GM21825 (cell line): Measurements from ENCODE around the gene ITGA3.

ENCODE experiments used
- ATAC-seq: cut with Tn5 transposase; IDR thresholded peaks from one replicate; pipeline ENCODE4 v1.9.1; 2021; ENCODE audit warnings: mild to moderate bottlenecking, moderate library complexity; ENCODE audit not compliant: unreplicated experiment

The ITGA3 gene

DNA sequence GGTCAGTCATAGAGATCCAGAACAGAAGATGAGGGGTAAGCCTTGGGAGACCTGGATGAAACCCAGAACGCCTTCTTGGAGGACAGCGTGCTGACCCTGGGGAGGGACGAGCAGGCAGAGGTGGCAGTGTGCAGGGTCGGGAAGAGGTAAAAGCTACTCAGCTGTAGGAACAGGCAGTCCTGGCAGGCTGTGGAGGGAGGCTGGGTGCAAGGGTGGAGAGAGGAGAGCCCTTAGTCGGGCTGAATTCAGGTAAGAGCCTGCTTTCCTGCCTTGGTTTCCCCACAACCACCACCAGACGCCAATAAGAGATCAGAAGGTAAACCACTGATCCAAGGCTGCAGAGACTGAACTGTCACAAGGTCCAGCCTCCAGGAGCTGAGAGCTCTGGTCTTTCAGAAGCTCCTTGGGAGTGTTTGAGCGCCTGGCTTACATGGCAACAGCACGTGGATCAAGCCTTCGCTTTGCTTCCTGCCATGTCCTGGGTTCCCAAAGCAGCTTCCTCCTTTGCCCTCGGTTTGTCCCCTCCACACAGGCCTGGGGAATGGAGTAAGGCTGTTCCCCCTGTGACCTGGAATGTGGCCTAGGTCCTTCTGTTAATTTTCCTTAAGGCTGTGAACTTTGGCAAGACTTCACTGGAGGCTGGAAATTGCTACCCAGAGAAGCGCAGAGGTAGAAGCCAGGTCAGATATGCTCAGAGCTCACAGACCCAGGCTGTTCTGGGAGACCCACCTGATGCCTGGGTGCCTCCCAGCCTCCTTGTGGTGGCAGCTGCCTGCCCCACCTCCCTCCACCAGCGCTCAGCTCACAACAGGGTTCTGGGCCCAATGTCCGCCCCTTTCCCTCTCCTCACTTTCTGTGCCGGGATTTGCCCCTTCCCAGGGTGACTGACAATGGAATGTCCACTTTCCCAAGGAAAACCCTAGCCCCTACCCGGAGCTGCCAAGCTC is 35.3 kb downstream of the ITGA3 start:
- ATAC-seq = no peak

DNA sequence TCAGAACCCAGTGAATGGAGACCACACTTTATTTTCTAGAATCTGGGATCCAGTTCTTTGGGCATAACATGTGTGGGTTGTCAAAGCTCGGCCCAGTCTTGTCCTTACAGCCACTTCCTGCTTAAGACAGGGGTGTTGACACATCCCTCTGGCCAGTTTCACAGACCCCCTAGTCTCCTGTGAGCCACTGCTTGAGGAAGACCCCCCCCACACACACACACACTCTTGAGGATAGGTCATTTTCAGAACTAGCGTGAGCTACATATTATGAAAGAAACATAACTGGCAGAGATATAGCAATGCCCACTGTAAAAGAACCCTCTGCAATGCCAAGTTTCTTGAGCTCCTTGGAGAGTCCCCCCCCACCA is 36.0 kb downstream of the ITGA3 start:
- no peak for ATAC-seq

DNA sequence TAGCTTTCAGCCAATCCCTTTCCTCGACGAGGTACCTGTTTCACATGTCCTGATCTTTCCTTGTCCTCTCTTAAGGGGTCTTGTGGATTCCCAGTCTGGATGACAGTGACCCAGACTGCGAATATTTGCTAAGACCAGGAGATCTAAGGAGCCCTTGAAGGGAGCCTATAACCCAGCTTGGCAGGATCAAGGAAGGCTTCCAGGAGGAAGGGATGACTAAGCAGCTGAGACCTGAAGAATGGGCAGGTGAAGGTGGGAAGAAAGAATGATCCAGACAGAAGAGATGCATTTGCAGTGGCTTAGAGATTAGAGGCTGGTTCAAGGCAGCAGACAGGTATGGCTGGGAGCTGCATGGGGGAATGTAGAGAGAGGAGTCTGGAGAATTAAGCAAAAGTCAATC is 37.3 kb downstream of the ITGA3 start:
- ATAC-seq = no peak

DNA sequence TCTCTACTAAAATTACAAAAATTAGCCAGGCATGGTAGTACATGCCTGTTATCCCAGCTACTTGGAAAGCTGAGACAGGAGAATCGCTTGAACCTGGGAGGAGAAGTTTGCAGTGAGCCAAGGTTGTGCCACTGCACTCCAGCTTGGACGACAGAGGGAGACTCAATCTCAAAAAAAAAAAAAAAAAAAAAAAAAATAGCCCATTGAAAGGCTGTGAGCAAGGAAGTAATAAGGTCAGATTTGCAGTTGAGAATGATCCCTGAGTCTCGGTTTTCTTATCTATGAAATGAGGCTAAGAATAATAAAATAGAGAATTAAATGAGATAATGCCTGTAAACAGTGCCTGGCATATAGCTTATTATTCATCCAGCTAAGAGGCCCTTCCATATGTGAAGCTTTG is 37.9 kb downstream of the ITGA3 start:
- ATAC-seq = no peak

DNA sequence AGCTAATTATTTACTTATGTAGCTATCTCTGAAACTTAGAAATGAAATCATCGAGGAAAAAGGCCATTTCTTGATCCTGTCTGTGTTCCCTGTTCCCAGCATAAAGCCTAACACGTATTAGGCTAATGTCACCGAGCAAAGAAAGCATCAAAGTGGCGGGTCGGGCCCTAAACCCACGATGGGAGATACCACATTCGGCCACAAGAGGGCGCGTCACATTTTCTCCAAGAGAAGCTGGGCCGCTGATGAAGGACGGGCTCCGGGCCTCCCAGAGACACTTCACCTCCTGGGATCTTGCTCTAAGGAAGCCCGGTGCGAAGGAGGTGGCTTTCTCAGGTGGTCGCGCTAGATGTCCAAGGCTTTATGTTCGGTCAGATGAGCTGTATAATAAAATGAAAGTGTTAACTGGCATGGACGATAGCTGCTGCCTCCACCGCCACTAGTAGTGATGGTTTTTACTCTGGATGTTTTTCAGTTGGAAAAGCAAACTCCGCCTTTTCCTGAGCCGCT is 38.4 kb downstream of the ITGA3 start:
- no peak for ATAC-seq

DNA sequence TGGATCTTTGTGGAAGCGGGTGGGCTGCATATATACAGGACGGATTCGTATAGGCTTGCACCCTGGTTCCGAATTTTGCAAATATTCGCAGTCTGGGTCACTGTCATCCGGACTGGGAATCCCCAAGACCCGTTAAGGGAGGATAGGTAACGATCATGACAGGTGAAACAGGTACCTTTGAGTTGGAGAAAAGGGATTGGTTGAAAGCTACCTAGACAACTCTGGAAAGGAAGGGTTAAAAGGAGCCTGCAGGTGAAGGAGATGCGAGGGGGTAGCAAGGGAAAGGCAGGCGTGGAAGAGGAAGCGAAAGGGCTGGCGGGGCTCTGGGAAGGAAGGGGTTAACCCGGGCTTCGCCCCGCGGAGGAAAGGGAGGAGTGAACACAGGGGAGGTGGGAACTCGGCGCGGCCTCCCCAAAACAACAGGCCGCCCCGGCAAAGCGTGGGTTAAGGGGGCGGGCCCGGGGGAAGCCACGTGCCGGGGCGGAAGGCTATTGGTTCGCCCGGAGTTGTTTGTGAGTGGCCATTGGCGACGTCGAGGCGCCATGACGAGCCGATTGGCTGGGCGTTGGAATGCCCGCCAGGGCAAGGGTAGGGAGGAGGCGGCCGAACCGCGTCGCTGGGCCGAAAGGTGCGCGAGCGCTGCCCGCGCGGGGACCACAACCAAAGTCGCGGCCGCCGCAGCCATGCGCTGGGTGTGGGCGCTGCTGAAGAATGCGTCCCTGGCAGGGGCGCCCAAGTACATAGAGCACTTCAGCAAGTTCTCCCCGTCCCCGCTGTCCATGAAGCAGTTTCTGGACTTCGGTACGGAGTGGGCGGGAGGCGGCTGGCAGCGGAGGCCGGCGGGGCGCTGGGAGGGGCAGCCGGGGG is 39.1 kb downstream of the ITGA3 start, which contains the start of gene PDK2:
Gene PDK2 (plus strand): TSS at position 599 of the 867 bp plus-strand sequence. CDS start 85 bp downstream, at position 684.
- peak; percentile 73 for ATAC-seq

DNA sequence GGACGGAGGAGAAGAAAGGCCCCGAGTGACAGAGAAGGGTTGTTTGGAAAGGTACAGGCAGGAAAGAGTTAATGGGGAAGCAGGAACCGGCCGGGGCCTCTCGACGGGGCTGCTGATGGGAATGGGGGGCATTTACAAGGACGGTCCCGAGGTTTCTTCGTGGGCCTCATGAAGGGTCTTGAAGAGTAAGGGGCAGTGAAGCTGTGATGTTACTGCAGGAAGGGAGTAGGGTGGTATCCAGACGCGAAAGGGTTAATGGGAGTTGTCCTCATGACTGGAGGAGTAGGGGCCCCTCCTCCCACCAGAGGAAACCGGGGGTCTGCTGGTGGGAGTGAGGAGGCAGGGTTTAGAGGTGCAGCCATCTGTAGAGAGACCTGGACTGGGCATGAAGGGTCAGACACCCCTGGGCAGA is 39.7 kb downstream of the ITGA3 start:
- no peak for ATAC-seq

DNA sequence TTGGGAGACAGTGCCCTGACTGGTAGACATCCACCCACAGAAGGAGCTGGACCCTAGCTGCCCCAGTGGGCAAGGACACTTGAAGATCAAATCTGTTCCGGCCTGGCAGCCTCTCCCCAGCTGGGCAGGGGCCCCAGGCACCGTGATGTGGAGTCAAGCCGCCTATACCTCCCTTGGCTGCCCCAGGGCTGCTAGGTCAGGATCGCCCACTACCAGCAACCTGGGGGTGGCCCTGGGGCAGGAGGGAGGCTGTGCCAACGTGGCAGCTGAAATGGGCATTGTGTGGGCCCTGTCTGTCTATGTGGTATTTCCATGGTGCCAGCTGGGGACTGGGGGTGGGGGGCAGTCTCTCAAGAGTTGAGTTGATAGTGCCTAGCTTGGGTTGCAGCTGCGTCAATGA is 40.2 kb downstream of the ITGA3 start:
- no peak for ATAC-seq

DNA sequence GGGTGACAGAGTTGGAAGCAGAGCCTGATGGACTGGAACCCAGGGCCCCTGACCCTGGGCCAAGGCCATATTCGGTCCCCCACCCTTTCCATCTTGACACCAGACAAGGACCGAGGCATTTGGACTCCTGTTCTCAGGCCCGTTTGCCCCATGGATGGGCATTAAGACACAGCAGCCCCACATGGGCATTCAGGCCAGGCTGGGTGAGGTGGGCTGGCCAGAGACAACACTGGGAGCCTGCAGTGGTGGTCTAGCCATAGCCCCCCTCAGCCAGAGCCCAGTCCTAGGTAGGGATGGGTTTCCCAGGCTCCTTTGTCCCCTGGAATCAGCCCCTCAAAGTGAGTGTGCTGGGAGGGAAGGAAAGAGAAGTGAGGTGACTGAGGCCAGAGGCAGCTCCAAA is 40.8 kb downstream of the ITGA3 start:
- ATAC-seq = no peak

DNA sequence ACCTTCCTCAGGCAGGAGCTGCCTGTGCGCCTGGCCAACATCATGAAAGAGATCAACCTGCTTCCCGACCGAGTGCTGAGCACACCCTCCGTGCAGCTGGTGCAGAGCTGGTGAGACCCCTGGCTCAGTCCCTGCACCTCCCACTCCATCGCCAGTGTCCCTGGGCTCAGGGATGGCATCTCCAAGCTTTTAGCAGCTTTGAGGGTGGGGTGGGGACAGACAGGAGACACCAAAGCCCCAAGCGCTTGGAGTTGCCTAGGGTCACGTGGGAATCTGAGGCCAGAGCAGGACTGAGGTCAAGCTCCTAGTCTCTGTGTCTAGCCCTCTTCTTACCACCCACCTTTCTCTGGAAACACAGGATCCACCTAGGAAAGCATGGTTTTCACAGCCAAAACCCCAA is 41.5 kb downstream of the ITGA3 start:
- ATAC-seq = no peak

DNA sequence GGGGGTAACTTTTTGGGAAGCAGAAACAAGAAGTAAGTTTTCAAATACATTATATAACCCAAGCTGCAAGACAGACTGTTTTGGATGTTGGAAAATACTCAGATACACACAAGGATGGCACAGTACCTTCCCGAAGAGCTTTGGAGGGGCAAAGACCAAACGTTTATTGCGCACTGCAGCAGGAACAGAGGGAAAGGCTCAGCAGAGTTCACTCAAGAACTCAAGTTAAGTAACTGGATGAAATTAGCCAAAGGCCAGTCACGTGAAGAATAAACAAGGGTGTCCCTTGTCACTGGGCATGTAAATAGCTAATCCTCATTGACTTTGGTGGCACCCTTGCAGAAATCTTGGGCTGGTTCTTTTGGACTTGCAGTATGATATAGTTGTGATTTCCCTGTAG is 42.0 kb downstream of the ITGA3 start:
- no peak for ATAC-seq

DNA sequence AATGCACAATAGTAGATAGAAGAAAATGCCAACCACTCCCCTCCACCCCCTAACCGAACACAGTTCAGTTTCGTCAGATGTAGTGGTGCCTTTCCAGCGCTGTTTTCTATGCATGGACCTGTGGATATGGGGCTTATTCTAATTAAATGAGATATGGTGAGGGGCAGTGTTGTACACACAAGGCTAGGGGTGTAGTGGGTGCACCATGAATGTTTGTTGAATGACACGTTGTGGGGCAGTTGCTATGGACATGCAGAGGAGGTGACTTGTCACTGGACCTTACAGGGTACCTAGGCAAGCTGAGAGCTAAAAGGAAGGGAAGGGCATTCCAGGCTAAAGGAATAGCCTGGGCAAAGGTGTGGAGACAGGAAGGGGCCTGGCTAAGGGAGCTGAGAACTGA is 42.7 kb downstream of the ITGA3 start:
- no peak for ATAC-seq

DNA sequence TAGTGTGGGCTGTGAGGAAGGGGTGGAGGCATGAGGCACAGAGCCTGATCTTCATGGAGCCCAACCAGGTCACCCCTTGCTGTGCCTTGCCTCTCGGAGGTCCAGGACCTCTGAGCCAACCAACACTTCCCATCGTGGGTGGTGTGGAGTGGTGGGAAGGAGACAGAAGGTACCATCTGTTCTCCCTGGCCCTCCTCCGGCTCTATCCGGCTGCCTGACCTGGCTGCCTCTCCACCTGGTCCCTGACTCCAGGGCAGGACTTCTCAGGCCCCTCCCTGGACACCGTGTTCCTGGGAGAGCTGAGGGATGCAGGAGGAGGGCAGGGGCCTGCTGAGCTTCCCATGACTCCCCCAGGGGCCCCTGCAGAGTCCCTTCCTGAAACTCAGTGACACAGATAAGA is 43.1 kb downstream of the ITGA3 start:
- ATAC-seq = no peak

DNA sequence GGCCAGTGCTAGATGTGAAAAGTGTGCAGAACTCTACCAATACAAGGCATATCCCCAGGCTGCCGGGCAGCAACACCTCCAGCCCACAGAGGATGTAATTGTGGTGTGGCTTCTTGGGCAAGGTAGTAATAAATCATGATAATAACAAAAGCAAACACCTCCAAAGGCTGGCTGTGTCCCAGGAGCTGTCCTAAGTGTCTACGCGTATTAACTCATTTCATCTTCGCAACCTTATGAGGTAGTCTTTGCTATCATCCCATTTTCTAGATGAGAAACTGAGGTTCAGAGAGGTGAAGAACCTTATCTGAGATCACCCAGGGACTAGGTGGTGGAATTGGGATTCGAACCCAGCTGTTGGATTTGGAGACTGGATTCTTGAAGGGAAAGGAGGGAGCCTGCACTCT is 44.6 kb downstream of the ITGA3 start:
- no peak for ATAC-seq

DNA sequence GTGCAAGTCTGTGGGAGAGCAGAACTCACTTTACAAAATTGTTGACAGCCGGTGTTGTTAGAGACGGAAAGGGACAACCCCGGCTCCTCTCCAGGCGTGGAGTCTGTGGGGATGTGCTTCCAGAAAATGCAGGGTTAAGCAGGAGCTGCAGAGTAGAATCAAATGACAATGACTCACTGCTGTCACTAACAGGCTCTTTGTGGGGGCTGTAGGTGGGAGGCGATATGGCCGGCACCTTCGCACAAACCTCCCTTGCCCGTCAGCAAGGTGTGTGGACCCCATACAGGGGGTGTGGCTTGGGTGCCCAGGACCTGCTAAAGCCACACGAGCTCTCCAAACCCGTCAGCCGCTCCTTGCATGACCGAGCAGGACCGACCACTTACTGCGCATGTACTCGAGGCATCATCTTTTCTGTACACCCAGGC is 45.0 kb downstream of the ITGA3 start:
- ATAC-seq = no peak

DNA sequence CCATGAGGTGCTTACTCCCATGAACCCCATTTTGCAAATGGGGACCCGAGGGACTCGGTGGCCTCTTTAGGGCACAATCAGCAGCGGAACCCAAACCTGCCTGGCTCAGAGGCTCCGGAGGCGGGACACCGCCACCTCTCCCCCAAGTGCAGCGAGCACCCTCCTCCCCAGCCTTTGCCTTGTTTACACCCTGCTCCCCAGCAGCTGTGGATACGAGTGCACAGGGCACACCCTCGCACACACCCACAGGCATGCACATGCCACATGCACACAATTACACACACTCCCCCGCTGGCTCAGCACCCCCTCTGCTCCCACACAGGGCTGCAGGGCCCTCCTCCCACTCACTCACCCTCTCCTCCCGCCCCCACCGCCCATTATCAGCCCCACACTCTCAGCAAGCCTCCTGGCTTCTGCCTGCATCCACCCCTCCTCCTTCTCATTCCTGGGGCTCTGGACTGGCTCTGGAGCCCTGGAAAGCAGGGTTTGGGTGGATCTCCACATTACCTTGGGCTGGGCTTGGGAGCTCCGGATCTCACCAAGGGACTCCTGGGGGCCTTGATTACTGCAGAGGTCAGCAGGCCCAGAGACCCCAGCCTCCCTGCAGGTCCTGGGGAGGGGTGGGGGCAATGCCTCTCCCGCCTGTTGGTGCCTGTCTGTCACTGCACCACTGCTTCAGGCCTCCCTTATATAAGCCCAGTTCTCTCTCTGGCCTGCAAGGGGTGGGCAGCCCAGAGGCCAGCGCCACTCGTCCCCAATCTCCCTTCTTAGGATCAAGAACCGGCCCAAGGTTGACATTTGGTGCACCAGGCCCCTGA is 45.6 kb downstream of the ITGA3 start:
- ATAC-seq = no peak

DNA sequence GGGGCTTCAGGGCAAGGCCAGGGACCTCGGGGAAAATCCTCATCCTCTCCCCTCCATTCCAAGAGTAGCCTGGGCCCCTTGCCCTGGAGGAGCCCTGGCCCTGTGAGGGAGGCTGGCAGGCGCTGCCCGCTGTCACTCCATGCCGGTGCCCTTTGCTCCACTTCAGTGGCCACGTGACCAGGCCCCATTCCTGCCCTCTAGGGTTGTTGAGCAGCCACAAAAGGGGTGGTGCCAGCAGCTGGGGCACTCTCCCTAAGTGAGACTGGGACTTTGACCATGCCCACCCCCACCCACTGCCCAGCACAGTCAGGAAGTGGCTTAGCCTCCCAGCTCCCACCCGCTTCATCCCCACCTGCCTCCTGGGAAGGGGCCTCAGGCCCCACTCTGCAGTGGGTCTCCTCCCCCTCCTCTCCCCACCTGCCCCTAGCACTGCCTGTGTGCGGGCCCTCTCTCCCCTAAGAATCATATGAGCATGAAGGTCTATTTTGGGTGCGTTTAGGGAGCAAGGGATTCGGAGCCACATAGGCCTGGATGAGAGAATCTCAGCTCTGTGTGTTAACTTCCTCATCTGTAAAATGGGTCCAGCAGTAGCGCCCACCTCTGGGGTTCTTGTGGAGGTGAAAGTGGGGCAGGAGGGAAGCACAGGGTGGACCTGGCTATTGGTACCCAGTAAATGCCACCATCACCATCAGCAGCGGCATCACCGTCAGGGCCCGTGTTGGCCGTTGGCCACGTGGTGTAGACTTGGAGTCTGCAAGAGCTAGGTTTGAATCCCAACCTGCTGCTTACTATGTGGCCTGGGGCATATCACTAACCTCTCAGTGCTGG is 46.5 kb downstream of the ITGA3 start:
- ATAC-seq = no peak

DNA sequence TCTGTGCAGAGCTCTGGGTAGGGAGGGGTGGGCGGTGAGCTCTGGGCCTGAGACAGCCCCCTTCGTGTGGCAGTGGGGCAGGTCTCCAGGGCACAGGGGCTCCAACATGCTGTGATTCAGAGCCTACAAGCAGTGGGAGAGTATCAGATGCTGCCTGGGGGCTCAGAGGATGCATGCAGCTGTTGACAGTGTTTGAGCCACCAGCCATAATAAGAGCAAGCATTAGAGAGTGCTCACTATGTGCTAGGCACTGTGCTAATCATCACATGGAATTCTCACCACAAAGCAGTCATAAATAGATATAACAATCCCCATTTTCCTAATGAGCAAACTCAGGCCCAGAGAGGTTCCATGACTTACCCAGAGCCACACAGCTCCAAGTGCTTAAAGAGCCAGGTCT is 47.3 kb downstream of the ITGA3 start:
- ATAC-seq = no peak

DNA sequence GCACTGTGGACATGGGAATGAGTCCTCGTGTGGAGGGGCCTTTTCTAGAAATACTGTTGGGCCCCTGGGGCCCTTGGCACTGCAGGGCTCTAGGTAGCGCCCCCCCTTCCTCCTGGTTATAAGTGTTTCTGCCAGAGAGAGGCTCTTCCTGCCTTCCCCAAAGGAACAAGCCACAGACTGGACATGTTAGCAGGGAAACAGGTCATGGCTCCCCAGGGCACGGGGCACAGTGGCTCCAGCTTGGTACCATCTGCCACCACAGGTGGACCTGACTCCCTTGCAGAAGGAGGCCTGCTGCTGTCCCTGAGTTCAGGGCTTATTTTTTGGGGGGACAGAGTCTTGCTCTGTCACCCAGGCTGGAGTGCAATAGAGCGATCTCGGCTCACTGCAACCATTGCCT is 48.0 kb downstream of the ITGA3 start:
- ATAC-seq = no peak

DNA sequence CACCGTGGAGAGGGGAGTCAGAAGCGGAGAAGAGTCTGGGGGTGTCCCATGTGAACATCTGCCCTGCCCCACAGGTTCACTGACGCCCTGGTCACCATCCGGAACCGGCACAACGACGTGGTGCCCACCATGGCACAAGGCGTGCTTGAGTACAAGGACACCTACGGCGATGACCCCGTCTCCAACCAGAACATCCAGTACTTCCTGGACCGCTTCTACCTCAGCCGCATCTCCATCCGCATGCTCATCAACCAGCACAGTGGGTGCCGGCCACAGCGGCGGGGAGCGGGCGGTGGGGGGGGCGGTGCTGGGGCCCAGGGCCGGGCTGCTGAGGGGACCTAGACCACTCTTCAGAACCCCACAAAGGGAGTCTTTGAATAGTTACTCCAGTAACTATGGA is 49.9 kb downstream of the ITGA3 start:
- ATAC-seq = no peak
